Liver (tissue), 9 donors: Measurements from ENCODE around the gene CLN6. TPM values are rescaled to one million over a fixed set of nuclear protein-coding genes. Genes with fewer than 3 reads are reported as not detected.
A peak's percentile ranks its signal among the peaks of the same experiment; 100 is the strongest.

Experiments used
- DNase-seq: peaks from one replicate; pipeline ENCODE4 v3.0.0-alpha.2; 2017; ENCODE audit warnings: low spot score
- H3K27ac ChIP-seq, 2 donors: one replicate each; pipeline ENCODE4 v1.7.0; 2013; ENCODE audit warnings: inconsistent platforms in 2 of 2, low read length in 2 of 2, control low read depth in 1 of 2, low read depth in 1 of 2, mild to moderate bottlenecking in 1 of 2
- H3K27me3 ChIP-seq, 4 donors: one replicate each; pipeline versions ENCODE4 v1.6.1 to v1.7.0; 2013; ENCODE audit warnings: low read length in 3 of 4, inconsistent platforms in 1 of 4, mild to moderate bottlenecking in 1 of 4, moderate library complexity in 1 of 4; ENCODE audit not compliant: control insufficient read depth in 4 of 4, insufficient read depth in 4 of 4
- H3K36me3 ChIP-seq, 4 donors: one replicate each; pipeline versions ENCODE4 v1.6.1 to v1.7.0; 2013; ENCODE audit warnings: low read length in 3 of 4, mild to moderate bottlenecking in 3 of 4, low read depth in 1 of 4, moderate library complexity in 1 of 4; ENCODE audit not compliant: control insufficient read depth in 4 of 4, insufficient read depth in 3 of 4
- H3K4me1 ChIP-seq, 4 donors: one replicate each; pipeline versions ENCODE4 v1.6.1 to v1.7.0; 2013; ENCODE audit warnings: low read length in 3 of 4, mild to moderate bottlenecking in 3 of 4, moderate library complexity in 1 of 4; ENCODE audit not compliant: control insufficient read depth in 4 of 4, insufficient read depth in 4 of 4
- H3K4me3 ChIP-seq, 3 donors: one replicate each; pipeline versions ENCODE4 v1.6.1 to v1.7.0; 2013; ENCODE audit warnings: low read length in 3 of 3, control low read depth in 1 of 3, low read depth in 1 of 3, mild to moderate bottlenecking in 1 of 3
- H3K9ac ChIP-seq, 2 donors: one replicate each; pipeline ENCODE4 v1.7.0; 2013; ENCODE audit warnings: low read length in 2 of 2, mild to moderate bottlenecking in 2 of 2, moderate library complexity in 2 of 2, control low read depth in 1 of 2, low read depth in 1 of 2
- H3K9me3 ChIP-seq, 4 donors: one replicate each; pipeline versions ENCODE4 v1.6.1 to v1.7.0; 2013; ENCODE audit warnings: low read length in 3 of 4; ENCODE audit not compliant: control insufficient read depth in 4 of 4
- EGR1 ChIP-seq, 2 donors: IDR thresholded peaks; 2 replicates each; pipeline ENCODE4 v1.6.1; 2016 to 2018; ENCODE audit warnings: antibody characterized with exemption in 2 of 2, low read depth in 2 of 2
- FOXA1 ChIP-seq: IDR thresholded peaks from 2 replicates; pipeline ENCODE4 v1.6.1; 2016; ENCODE audit warnings: antibody characterized with exemption
- FOXA2 ChIP-seq: IDR thresholded peaks from 2 replicates; pipeline ENCODE4 v1.6.1; 2016; ENCODE audit warnings: antibody characterized with exemption
- HNF4A ChIP-seq, 2 donors: conservative IDR thresholded peaks; 2 replicates each; pipeline ENCODE4 v1.6.1; 2016; ENCODE audit warnings: antibody characterized with exemption in 2 of 2, mild to moderate bottlenecking in 2 of 2
- HNF4G ChIP-seq: IDR thresholded peaks from 2 replicates; pipeline ENCODE4 v1.6.1; 2016; ENCODE audit warnings: antibody characterized with exemption
- JUND ChIP-seq, 2 donors: IDR thresholded peaks; 2 replicates each; pipeline ENCODE4 v1.6.1; 2016; ENCODE audit warnings: antibody characterized with exemption in 2 of 2
- MAX ChIP-seq: IDR thresholded peaks from 2 replicates; pipeline ENCODE4 v1.6.1; 2016; ENCODE audit warnings: antibody characterized with exemption
- NR2F2 ChIP-seq: IDR thresholded peaks from 2 replicates; pipeline ENCODE4 v1.6.1; 2016; ENCODE audit warnings: antibody characterized with exemption
- RAD21 ChIP-seq, 2 donors: IDR thresholded peaks; 2 replicates each; pipeline ENCODE4 v1.6.1; 2016; ENCODE audit warnings: antibody characterized with exemption in 2 of 2, mild to moderate bottlenecking in 2 of 2
- REST ChIP-seq: IDR thresholded peaks from 2 replicates; pipeline ENCODE4 v1.6.1; 2016; ENCODE audit warnings: antibody characterized with exemption, mild to moderate bottlenecking
- SP1 ChIP-seq: IDR thresholded peaks from 2 replicates; pipeline ENCODE4 v1.6.1; 2018; ENCODE audit warnings: antibody characterized with exemption, mild to moderate bottlenecking
- TAF1 ChIP-seq: conservative IDR thresholded peaks from 2 replicates; pipeline ENCODE4 v1.6.1; 2016; ENCODE audit warnings: antibody characterized with exemption, mild to moderate bottlenecking
- YY1 ChIP-seq: IDR thresholded peaks from 2 replicates; pipeline ENCODE4 v1.6.1; 2016; ENCODE audit warnings: antibody characterized with exemption, mild to moderate bottlenecking
- whole genome bisulfite sequencing: extraction: QIAGEN DNeasy Blood & Tissue Kit; methylation state at CpG from one replicate; pipeline ENCODE4 v1.1.7; 2013; 5-methylcytosine and 5-hydroxymethylcytosine counted together
- polyA plus RNA-seq, 2 donors: library from polyadenylated mRNA; stranded (reverse) in 1 of 2; unstranded in 1 of 2; fragments of 200-250 nt in 1 of 2; fragments of >200 nt in 1 of 2; fragmentation: Nextera tagmentation in 1 of 2; extraction: Ambion mirVana in 1 of 2; gene quantifications; one replicate each; pipeline versions ENCODE4 v1.2.1 to v1.2.3, GENCODE V29; 2013 to 2015
- total RNA-seq, 2 donors: library from RNA; depleted of rRNA; stranded (reverse); fragments of >200 nt; gene quantifications; one replicate each; pipeline ENCODE4 v1.2.3, GENCODE V29; 2014
- TF ChIP-seq, protein P1 (sequence below): IDR thresholded peaks from 2 replicates; pipeline ENCODE4 v1.6.1; 2016; ENCODE audit warnings: antibody characterized with exemption
- TF ChIP-seq, protein P2 (sequence below): fragments of 150-350 bp; IDR thresholded peaks from 2 replicates; pipeline ENCODE4 v1.5.1; 2017; ENCODE audit warnings: improper control_type of control experiment, low read depth, low read length; ENCODE audit not compliant: missing input control
- donor health status: healthy.
- donor health status: healthy.
- donor health status: healthy.
- donor health status: healthy.
- donor health status: healthy.

The CLN6 gene
- total and polyA plus RNA-seq, 4 donors: 7.2 to 21.2 (median 15.4) TPM

GRCh38 chr15:68277131-68277602, 47.6 kb upstream of the CLN6 start:
- Histone ChIP-seq H3K36me3 (no peaks in the 10 kb centered on the region), H3K9me3 (no peaks in the 10 kb centered on the region), H3K27ac (peak overlapping the region; percentile 98), H3K4me1 (peaks cover 13 to 59% (median 51%) of the 10 kb centered on the region in 4 donors), H3K27me3 (no peaks in the 10 kb centered on the region), H3K9ac (peak overlapping the region; percentile 82 to 95), H3K4me3 (peak overlapping the region; percentile 89 to 93 (median 92))
- TF ChIP-seq TAF1: no peak
- TF ChIP-seq YY1: peak; percentile 54
- WGBS: under 1% methylated on average over 25 of the region's 25 CpGs
- DNase-seq: no peak

DNA sequence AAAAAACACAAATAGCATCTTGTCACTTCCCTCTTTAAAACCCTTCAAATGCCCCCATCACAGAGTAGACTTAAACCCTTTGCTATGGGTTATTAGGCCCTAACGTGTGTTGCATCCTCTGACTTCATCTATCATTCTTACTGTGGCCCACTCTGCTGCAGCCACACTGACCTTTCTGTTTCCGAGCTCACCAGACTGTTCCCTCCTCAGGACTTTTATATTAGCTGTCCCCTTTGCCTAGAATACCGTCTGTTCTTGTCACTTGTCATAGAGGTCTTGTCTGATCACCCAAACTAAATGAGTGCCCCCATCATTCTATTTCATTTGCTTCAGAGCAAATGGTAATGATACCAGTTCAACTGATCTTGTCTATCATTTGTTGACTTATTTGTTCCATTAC, 47.1 kb upstream of the CLN6 start:
- DNase-seq: no peak

GRCh38 chr15:68275165-68275746, 45.7 kb upstream of the CLN6 start:
- Histone ChIP-seq H3K9me3 (no peaks in the 10 kb centered on the region), H3K4me3 (no peak overlapping the region), H3K27ac (peak overlapping the region; percentile 88 to 98), H3K9ac (no peak overlapping the region), H3K36me3 (no peaks in the 10 kb centered on the region), H3K4me1 (peaks cover 13 to 49% (median 38%) of the 10 kb centered on the region in 4 donors), H3K27me3 (no peaks in the 10 kb centered on the region)
- WGBS: 45% methylated on average over 3 of the region's 3 CpGs
- no peak for DNase-seq
- TF ChIP-seq FOXA1 (peak; percentile 94), HNF4A (conservative IDR thresholded peaks at IDR 0.05) (peak; percentile 77 to 81), SP1 (peak; percentile 88), TAF1 (no peak), NR2F2 (no peak), HNF4G (no peak), FOXA2 (peak; percentile 97), RAD21 (IDR thresholded peaks at IDR 0.05) (peak; percentile 25 to 37), JUND (IDR thresholded peaks at IDR 0.05) (peak in 1 of 2 donors; percentile 62), MAX (peak; percentile 90), EGR1 (IDR thresholded peaks at IDR 0.05; ENCODE audit: low read depth in 2 of 2) (peak in 1 of 2 donors; percentile 79), YY1 (peak; percentile 73)
- TF ChIP-seq, protein P1, sequence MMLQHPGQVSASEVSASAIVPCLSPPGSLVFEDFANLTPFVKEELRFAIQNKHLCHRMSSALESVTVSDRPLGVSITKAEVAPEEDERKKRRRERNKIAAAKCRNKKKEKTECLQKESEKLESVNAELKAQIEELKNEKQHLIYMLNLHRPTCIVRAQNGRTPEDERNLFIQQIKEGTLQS: no peak
- TF ChIP-seq, protein P2, sequence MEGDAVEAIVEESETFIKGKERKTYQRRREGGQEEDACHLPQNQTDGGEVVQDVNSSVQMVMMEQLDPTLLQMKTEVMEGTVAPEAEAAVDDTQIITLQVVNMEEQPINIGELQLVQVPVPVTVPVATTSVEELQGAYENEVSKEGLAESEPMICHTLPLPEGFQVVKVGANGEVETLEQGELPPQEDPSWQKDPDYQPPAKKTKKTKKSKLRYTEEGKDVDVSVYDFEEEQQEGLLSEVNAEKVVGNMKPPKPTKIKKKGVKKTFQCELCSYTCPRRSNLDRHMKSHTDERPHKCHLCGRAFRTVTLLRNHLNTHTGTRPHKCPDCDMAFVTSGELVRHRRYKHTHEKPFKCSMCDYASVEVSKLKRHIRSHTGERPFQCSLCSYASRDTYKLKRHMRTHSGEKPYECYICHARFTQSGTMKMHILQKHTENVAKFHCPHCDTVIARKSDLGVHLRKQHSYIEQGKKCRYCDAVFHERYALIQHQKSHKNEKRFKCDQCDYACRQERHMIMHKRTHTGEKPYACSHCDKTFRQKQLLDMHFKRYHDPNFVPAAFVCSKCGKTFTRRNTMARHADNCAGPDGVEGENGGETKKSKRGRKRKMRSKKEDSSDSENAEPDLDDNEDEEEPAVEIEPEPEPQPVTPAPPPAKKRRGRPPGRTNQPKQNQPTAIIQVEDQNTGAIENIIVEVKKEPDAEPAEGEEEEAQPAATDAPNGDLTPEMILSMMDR: no peak

More for the DNA sequence above, 47.1 kb upstream of the CLN6 start:
- TF ChIP-seq NR2F2 (no peak), SP1 (no peak), HNF4A (conservative IDR thresholded peaks at IDR 0.05) (no peak), REST (no peak), FOXA2 (no peak), FOXA1 (no peak), EGR1 (IDR thresholded peaks at IDR 0.05; ENCODE audit: low read depth in 2 of 2) (no peak)
- peak overlapping the region; percentile 82 to 95 for H3K9ac ChIP-seq
- no peaks in the 10 kb centered on the region for H3K9me3 ChIP-seq
- peak overlapping the region; percentile 89 to 93 (median 92) for H3K4me3 ChIP-seq
- peaks cover 13 to 58% (median 49%) of the 10 kb centered on the region in 4 donors for H3K4me1 ChIP-seq
- WGBS: 66% methylated on average over 3 of the region's 3 CpGs
- no peaks in the 10 kb centered on the region for H3K27me3 ChIP-seq
- H3K27ac ChIP-seq: peak overlapping the region; percentile 98
- no peaks in the 10 kb centered on the region for H3K36me3 ChIP-seq
